Activated naive CD4-positive, alpha-beta T cell treated with anti-CD3 and anti-CD28 coated beads, Interleukin-2, amount 50 U/mL, for 24 hours (primary cell): ENCODE data around the gene UBIAD1.
"Not testable (repeated sequence)": the region's sequence is repeated elsewhere in the genome, so short reads cannot be mapped to it uniquely, and the experiment has no call there.

Source experiments
- H3K27ac Mint-ChIP-seq: one replicate; pipeline ENCODE4 v1.8.0; 2021; ENCODE audit warnings: mild to moderate bottlenecking, mixed read lengths
- H3K27me3 Mint-ChIP-seq: one replicate; pipeline ENCODE4 v1.8.0; 2021; ENCODE audit warnings: mixed read lengths
- H3K36me3 Mint-ChIP-seq: one replicate; pipeline ENCODE4 v1.8.0; 2021; ENCODE audit warnings: mixed read lengths
- H3K4me1 Mint-ChIP-seq: one replicate; pipeline ENCODE4 v1.8.0; 2021; ENCODE audit warnings: mixed read lengths
- H3K4me3 Mint-ChIP-seq: one replicate; pipeline ENCODE4 v1.8.0; 2021; ENCODE audit warnings: mild to moderate bottlenecking, mixed read lengths
- H3K9me3 Mint-ChIP-seq: one replicate; pipeline ENCODE4 v1.8.0; 2021; ENCODE audit warnings: mixed read lengths

Gene UBIAD1

DNA sequence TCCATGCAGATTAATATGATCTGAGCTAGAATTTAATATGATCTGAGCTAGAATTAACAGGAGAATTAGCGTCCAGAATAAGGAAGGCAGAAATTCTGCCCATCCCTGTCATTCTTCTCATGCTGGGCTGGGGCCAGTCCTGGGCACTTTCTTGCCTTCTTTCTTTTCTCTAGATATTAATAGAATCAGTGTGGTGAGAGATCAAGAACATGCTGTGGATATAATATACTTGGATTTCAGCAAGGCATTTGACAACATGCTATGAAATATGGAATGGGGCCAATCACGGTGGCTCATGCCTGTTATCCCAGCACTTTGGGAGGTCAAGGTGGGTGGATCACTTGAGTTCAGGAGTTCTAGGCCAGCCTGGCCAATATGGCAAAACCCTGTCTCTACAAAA, 18.1 kb downstream of the UBIAD1 start:
- no peaks in the 10 kb centered on the region for H3K9me3 Mint-ChIP-seq
- peak overlapping the region; percentile 39 for H3K4me3 Mint-ChIP-seq
- H3K36me3 Mint-ChIP-seq, result peaks cover 18% of the 10 kb centered on the region
- H3K27ac Mint-ChIP-seq, result peak overlapping the region; percentile 46
- H3K4me1 Mint-ChIP-seq, result peaks cover 84% of the 10 kb centered on the region
- H3K27me3 Mint-ChIP-seq, result no peaks in the 10 kb centered on the region

DNA sequence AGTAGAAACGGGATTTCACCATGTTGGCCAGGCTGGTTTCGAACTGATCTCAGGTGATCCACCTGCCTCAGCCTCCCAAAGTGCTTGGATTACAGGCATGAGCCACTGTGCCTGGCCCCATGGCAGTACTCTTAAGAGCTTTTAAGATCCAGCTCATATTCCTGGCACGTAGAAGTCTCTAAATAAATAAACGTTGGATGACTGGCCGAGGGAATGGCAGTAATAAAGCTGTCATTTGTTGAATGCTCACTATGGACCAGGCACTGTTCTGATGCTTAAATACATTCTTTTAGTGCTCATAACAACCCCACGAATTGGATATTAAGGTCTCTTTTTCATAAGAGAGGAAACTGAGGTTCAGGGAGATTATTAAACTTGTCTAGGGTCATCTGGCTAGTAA, 20.9 kb downstream of the UBIAD1 start:
- no peak overlapping the region for H3K27ac Mint-ChIP-seq
- no peaks in the 10 kb centered on the region for H3K9me3 Mint-ChIP-seq
- H3K27me3 Mint-ChIP-seq, result no peaks in the 10 kb centered on the region
- H3K4me1 Mint-ChIP-seq, result peaks cover 76% of the 10 kb centered on the region
- peaks cover 12% of the 10 kb centered on the region for H3K36me3 Mint-ChIP-seq
- no peak overlapping the region for H3K4me3 Mint-ChIP-seq

DNA sequence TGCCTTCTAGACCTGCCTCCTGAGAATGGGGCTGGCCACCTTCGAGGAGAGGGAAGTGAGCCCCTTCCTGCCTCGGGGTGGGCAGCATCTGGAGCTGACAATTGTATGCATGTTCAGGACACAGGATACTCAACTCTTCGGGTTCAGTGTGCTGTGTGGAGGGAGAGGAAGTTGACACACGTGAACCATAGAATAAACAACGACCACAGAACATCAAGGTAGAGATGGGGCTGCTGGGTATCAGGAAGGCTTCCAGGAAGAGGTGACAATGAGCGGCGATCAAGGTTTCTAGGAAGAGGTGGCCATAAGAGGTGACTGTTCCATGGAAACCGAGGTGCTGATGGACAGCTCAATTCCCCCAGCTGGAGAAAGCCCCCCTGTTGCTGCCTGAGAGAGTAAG, 22.0 kb downstream of the UBIAD1 start:
- H3K36me3 Mint-ChIP-seq, result peaks cover 7% of the 10 kb centered on the region
- peak overlapping the region; percentile 53 for H3K27ac Mint-ChIP-seq

DNA sequence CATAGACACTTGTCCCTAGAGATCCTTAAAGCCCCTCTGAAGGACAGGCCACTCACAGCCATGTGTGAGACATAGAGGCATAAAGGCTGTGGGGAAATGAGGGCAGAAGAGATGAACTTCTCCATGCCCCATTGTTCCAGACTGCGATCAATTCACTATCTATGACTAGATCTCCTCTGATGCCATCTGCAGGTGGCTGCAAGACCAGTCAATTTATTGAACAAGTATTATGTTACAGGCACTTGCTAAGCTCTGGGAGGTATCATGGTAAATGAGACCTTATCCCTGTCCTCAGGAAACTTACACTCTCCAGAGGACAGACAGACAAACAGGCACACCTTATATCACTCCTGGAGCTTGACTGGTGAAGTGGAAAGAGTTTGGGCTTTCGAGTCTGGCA, 22.9 kb downstream of the UBIAD1 start:
- H3K27ac Mint-ChIP-seq, result no peak overlapping the region
- peaks cover 71% of the 10 kb centered on the region for H3K4me1 Mint-ChIP-seq
- no peak overlapping the region for H3K4me3 Mint-ChIP-seq
- H3K9me3 Mint-ChIP-seq, result no peaks in the 10 kb centered on the region
- no peaks in the 10 kb centered on the region for H3K27me3 Mint-ChIP-seq
- H3K36me3 Mint-ChIP-seq, result peaks cover 7% of the 10 kb centered on the region

More for the DNA sequence above, 22.0 kb downstream of the UBIAD1 start:
- Mint-ChIP-seq H3K4me3 (peak overlapping the region; percentile 11), H3K4me1 (peaks cover 79% of the 10 kb centered on the region), H3K27me3 (no peaks in the 10 kb centered on the region), H3K9me3 (no peaks in the 10 kb centered on the region)

GRCh38 chr1:11297774-11298173, 24.8 kb downstream of the UBIAD1 start:
- H3K9me3 Mint-ChIP-seq, H3K27ac Mint-ChIP-seq, H3K36me3 Mint-ChIP-seq, H3K27me3 Mint-ChIP-seq, H3K4me3 Mint-ChIP-seq: not testable (repeated sequence)
- peaks cover 52% of the 10 kb centered on the region for H3K4me1 Mint-ChIP-seq

DNA sequence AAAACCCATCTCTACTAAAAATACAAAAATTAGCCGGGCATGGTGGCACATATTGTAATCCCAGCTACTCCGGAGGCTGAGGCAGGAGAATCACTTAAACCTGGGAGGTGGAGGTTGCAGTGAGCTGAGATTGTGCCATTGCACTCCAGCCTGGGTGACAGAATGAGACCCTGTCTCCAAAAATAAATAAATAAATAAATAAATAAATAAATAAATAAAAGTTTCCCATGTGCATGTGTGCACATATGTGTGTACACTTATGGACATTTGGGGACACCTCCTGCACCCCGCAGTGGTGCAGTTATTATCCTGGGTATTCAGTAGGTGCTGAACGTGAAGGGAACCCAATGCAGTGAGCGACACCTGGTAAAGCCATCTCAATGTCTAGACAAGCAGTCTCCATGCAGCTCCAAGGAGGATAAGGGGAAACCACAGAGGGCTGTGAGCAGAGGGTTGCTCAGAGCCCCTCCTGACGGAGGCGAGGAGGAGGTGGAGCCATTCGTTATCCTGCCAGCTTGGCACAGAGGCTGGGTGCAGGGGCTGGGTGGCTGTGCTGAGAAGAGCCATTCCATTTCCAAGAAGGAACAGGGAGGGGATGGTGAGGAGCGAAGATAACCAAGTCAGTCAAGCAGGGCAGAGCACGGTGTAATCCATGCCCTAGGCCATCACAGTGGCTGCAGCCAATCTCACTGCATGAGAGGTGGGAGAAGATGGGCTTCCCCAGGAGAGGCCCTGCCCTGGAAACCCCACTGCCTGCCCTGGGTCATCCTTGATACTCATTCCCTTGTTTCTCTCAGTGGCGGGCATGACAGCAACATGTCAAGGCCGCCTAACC, 25.6 kb downstream of the UBIAD1 start:
- no peaks in the 10 kb centered on the region for H3K36me3 Mint-ChIP-seq
- no peaks in the 10 kb centered on the region for H3K27me3 Mint-ChIP-seq
- H3K9me3 Mint-ChIP-seq, result no peaks in the 10 kb centered on the region
- peak overlapping the region; percentile 65 for H3K27ac Mint-ChIP-seq
- peak overlapping the region; percentile 30 for H3K4me3 Mint-ChIP-seq
- peaks cover 44% of the 10 kb centered on the region for H3K4me1 Mint-ChIP-seq

GRCh38 chr1:11299225-11299574, 26.2 kb downstream of the UBIAD1 start:
- Mint-ChIP-seq H3K4me1 (peaks cover 39% of the 10 kb centered on the region), H3K27me3 (no peaks in the 10 kb centered on the region), H3K9me3 (no peaks in the 10 kb centered on the region), H3K4me3 (peak overlapping the region; percentile 30), H3K36me3 (no peaks in the 10 kb centered on the region), H3K27ac (peak overlapping the region; percentile 72)

DNA sequence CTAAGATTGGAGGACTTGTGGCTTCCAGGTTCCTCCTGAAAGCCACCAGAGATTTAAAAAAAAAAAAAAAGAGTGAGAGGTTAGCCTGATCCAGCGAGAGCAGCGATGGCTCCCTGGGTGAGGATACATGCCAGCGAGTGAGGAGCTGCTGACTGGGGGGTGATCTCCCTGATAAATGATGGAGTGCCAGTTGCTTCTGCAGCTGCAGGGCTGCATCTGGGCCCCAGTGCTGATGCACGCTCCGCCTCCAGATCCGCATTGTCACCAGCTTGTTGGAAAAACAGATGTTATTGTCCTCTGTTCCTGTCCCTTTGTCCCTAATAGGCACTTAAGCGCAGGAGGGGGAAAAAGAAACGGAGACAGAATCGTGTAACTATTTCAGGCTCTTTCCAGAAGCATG, 28.6 kb downstream of the UBIAD1 start:
- Mint-ChIP-seq H3K27ac (no peak overlapping the region), H3K9me3 (no peaks in the 10 kb centered on the region), H3K4me1 (peaks cover 19% of the 10 kb centered on the region), H3K27me3 (no peaks in the 10 kb centered on the region), H3K4me3 (no peak overlapping the region), H3K36me3 (no peaks in the 10 kb centered on the region)

GRCh38 chr1:11302366-11302765, 29.4 kb downstream of the UBIAD1 start:
- H3K27me3 Mint-ChIP-seq, result no peaks in the 10 kb centered on the region
- H3K27ac Mint-ChIP-seq, result no peak overlapping the region
- peaks cover 12% of the 10 kb centered on the region for H3K4me1 Mint-ChIP-seq
- no peaks in the 10 kb centered on the region for H3K36me3 Mint-ChIP-seq
- no peak overlapping the region for H3K4me3 Mint-ChIP-seq
- no peaks in the 10 kb centered on the region for H3K9me3 Mint-ChIP-seq

DNA sequence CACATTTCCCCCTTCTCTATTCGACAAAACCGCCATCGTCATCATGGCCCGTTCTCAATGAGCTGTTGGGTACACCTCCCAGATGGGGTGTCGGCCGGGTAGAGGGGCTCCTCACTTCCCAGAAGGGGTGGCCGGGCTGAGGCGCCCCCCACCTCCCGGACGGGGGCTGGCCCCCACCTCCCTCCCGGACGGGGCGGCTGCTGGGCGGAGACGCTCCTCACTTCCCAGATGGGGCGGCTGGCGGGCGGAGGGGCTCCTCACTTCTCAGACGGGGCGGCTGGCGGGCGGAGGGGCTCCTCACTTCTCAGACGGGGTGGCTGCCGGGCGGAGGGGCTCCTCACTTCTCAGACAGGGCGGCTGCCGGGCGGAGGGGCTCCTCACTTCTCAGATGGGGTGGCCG, 32.5 kb downstream of the UBIAD1 start:
- H3K4me3 Mint-ChIP-seq, H3K9me3 Mint-ChIP-seq, H3K36me3 Mint-ChIP-seq, H3K27ac Mint-ChIP-seq, H3K4me1 Mint-ChIP-seq, H3K27me3 Mint-ChIP-seq: not testable (repeated sequence)

DNA sequence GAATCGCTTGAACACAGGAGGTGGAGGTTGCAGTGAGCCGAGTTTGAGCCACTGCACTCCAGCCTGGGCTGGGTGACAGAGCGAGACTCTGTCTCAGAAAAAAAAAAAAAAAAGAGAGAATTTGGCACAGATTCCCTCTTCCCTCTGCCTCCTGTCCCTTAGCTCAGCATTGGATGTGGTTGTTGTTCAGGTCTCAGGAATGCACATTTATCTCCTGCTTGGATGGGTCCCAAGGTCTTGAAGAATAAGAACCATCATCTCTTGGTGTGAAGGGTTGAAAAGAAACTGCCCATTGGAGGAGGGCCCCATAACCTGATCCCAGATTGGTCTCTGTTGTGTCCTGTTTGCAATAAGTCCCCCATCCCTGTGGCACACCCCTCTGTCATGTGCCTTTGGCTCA, 34.9 kb downstream of the UBIAD1 start:
- Mint-ChIP-seq H3K4me3 (no peak overlapping the region), H3K4me1 (peaks cover 13% of the 10 kb centered on the region), H3K36me3 (no peaks in the 10 kb centered on the region), H3K27ac (no peak overlapping the region), H3K9me3 (no peaks in the 10 kb centered on the region), H3K27me3 (no peaks in the 10 kb centered on the region)

DNA sequence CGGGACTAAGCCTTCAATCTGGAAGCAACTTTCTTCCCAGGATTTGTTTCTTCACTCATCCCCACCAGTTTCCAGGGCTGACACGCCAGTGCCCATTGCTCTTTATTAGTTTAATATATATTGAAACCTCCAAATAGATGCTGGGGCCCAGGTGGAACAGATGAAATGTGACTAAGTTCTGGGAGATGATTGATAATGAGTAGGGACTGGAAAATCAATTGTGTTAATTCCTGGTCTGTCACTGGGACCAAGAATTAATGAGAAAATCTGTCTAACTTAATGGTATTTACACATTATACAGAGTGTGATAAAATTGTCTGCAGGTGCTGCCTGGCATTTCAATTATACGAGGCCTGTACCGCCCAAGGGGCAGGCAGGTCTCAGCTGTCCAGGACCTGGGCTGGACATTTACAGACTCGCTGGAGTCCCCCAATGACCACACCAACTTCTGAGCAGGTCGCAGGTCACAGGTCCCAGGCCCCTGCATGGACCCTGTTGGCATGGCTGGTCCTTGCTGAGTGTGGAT, 35.8 kb downstream of the UBIAD1 start:
- Mint-ChIP-seq H3K9me3 (no peaks in the 10 kb centered on the region), H3K36me3 (no peaks in the 10 kb centered on the region), H3K4me1 (peaks cover 13% of the 10 kb centered on the region), H3K4me3 (no peak overlapping the region), H3K27me3 (no peaks in the 10 kb centered on the region), H3K27ac (no peak overlapping the region)

- no peaks in the 10 kb centered on the region for H3K27me3 Mint-ChIP-seq
- no peaks in the 10 kb centered on the region for H3K36me3 Mint-ChIP-seq
- H3K4me3 Mint-ChIP-seq, result no peak overlapping the region
- peaks cover 13% of the 10 kb centered on the region for H3K4me1 Mint-ChIP-seq
- H3K27ac Mint-ChIP-seq, result no peak overlapping the region
- no peaks in the 10 kb centered on the region for H3K9me3 Mint-ChIP-seq
Observed at GRCh38 chr1:11309385-11309784, 36.4 kb downstream of the UBIAD1 start.

GRCh38 chr1:11311816-11312755, 39.1 kb downstream of the UBIAD1 start:
- no peaks in the 10 kb centered on the region for H3K27me3 Mint-ChIP-seq
- H3K4me1 Mint-ChIP-seq, result peaks cover 13% of the 10 kb centered on the region
- H3K36me3 Mint-ChIP-seq, result no peaks in the 10 kb centered on the region
- no peaks in the 10 kb centered on the region for H3K9me3 Mint-ChIP-seq
- H3K27ac Mint-ChIP-seq, result no peak overlapping the region
- H3K4me3 Mint-ChIP-seq, result no peak overlapping the region

- Mint-ChIP-seq H3K27ac (no peak overlapping the region), H3K4me1 (peaks cover 14% of the 10 kb centered on the region), H3K9me3 (no peaks in the 10 kb centered on the region), H3K36me3 (no peaks in the 10 kb centered on the region), H3K27me3 (no peaks in the 10 kb centered on the region), H3K4me3 (no peak overlapping the region)
Observed at GRCh38 chr1:11314959-11315358, 42.0 kb downstream of the UBIAD1 start.

DNA sequence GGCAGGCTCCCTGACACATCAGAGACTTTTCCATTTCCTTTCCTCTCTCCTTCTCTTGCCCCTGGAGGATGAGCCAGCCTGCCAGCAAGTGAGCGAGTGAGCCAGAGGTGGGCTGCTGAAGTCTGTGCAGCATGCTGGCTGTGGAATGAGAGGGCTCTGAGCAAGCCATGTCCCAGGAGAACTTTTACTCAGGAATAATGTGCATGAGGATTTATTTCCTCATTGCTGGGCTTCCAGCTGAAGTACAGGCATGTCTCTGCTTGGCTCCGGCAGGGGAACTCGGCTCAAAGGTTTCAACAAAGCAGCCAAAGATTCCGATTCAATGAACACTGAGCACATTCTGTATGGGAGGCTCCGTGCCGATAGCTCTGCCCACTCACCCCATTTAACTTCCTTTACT, 43.7 kb downstream of the UBIAD1 start:
- Mint-ChIP-seq H3K4me1 (peaks cover 18% of the 10 kb centered on the region), H3K27me3 (no peaks in the 10 kb centered on the region), H3K27ac (no peak overlapping the region), H3K36me3 (no peaks in the 10 kb centered on the region), H3K9me3 (no peaks in the 10 kb centered on the region), H3K4me3 (no peak overlapping the region)
